Skeletal muscle cell (primary cell): Measurements from ENCODE around the gene HSPB1.
"Not testable (repeated sequence)": the region's sequence is repeated elsewhere in the genome, so short reads cannot be mapped to it uniquely, and the experiment has no call there.

Experiments
- DNase-seq: peaks from one replicate; pipeline ENCODE4 v3.0.0-alpha.2; 2010; ENCODE audit warnings: low read depth
- H3K4me3 ChIP-seq: 2 replicates; pipeline ENCODE4 v1.5.1; 2011; ENCODE audit warnings: low read depth, mild to moderate bottlenecking, control low read depth, low read length, moderate library complexity

Gene HSPB1

DNA sequence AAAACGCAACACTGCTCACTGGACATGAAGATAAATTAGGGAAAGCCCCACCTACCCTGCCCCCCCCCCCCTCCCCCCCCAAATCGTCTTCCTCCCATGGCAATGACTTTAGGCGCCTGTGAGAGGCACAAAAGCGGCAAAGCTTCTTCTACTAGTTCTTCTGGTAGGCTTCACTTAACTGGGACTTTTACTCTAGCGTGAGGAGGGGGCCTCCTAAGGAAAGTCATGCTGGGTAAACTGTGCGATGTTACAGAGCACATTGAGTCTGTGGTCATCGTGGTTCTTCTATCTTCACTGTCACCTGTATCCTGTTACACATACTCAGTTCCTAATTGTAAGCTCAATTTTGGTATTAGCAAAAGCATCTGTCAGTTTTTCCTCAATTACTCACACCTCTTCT, 25.1 kb downstream of the HSPB1 start:
- H3K4me3 ChIP-seq: no peak overlapping the region
- DNase-seq: no peak

GRCh38 chr7:76328389-76328788, 25.9 kb downstream of the HSPB1 start:
- no peak overlapping the region for H3K4me3 ChIP-seq
- DNase-seq: no peak

DNA sequence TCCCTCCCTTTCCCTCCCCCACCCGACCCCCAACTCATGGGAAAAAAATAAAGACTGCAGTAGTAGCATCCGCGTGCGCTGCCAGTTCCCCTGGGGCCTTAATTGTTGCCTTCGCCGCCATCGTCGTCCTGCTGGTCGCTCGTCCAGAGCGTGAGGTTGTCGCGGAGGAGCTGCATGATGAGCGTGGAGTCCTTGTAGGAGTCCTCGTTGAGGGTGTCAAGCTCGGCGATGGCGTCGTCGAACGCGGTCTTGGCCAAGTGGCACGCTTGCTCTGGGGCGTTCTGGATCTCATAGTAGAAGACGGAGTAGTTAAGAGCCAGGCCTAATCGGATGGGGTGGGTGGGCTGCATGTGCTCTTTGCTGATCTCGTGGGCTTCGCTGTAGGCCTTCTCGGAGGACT, 27.0 kb downstream of the HSPB1 start:
- no peak overlapping the region for H3K4me3 ChIP-seq
- no peak for DNase-seq

- DNase-seq: no peak
- no peak overlapping the region for H3K4me3 ChIP-seq
Measured at GRCh38 chr7:76330261-76330660, 27.8 kb downstream of the HSPB1 start.

DNA sequence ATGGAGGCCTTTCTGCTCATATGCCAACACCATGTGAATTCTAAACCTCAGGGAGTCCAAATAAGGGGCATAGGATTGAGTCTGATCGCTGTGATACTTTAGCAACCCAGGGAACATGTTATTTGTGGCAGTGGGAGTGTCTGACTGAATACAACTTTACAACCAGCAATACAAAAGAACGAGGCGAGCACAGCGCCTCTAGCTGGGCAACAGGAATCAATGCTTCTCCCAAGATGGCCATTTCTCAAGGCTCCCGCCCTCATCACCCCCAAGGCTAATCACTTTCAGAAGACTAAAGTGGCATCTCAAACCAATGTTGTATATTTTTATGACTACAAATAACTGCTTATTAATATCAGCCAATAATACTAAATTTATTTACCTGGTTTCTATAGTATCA, 28.2 kb downstream of the HSPB1 start:
- DNase-seq: no peak
- H3K4me3 ChIP-seq: no peak overlapping the region

DNA sequence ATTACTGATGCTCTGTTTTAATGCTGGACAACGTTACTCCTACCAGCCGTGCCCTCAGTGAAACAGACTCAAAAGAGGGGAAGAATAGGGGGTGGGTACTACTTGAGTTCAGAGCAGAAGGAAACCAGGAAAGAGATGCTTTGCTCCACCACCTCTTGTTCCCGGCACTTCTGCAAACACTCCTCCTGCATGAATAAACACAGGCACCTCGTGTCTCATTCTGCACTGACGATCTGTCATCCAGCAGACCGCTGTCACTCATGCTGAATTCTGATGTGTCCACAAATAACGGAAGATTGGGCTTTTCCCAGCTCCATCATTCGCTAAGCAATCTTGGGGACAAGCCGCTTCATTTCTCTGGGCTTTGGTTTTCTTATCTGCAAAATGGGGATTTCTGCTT, 29.6 kb downstream of the HSPB1 start:
- no peak overlapping the region for H3K4me3 ChIP-seq

DNA sequence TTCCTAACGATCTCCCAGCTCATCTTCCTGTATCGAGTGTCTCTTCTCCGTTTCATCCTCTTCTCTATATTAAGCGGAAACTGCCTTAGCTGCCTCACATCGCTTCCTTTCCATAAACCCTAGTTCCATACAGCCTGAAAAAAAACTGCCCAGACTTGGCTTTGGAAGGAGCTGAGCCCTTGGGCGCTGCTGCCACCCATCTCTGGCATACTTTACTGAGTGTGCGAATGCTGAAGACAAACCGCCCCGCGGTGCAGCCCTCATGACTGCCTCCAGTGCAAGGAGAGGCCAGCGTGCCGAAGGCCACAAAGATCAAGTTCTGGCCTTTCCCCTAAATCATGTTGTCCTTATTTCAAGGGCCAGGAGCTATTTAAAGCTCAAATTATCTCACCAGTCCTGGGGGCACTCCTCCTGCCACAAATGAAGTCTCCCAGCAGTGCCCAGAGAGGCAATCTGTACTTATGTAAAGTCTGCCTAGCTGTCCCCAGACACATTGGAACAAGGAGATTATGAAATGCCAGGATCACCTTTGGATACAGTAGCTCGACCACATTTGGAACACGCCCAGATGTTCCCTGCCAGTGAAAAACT, 31.1 kb downstream of the HSPB1 start:
- H3K4me3 ChIP-seq: no peak overlapping the region
- DNase-seq: no peak

More for the DNA sequence above, 29.6 kb downstream of the HSPB1 start:
- no peak for DNase-seq

- no peak for DNase-seq
- H3K4me3 ChIP-seq: no peak overlapping the region
Measured at GRCh38 chr7:76334320-76334967, 32.0 kb downstream of the HSPB1 start.

GRCh38 chr7:76335417-76335816, 32.9 kb downstream of the HSPB1 start:
- H3K4me3 ChIP-seq, DNase-seq: not testable (repeated sequence)

DNA sequence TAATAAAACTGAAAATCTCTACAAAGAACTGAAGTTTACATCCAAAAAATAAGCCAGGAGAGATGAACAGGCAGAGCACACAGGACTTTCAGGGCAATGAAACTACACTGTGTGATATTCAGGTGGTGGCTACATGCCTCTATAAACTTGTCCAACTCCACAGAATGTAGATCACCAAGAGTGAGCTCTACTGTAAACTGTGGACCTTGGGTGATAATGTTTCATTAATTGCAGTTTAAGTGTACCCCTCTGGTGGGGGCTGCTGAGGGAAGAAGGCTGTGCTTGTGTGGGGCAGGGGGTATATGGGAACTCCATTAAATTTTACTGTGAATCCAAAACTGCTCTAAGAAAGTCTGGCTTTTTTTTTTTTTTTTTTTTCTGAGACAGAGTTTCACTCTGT, 33.6 kb downstream of the HSPB1 start:
- no peak overlapping the region for H3K4me3 ChIP-seq
- no peak for DNase-seq

GRCh38 chr7:76337147-76337546, 34.7 kb downstream of the HSPB1 start:
- H3K4me3 ChIP-seq: no peak overlapping the region
- no peak for DNase-seq

DNA sequence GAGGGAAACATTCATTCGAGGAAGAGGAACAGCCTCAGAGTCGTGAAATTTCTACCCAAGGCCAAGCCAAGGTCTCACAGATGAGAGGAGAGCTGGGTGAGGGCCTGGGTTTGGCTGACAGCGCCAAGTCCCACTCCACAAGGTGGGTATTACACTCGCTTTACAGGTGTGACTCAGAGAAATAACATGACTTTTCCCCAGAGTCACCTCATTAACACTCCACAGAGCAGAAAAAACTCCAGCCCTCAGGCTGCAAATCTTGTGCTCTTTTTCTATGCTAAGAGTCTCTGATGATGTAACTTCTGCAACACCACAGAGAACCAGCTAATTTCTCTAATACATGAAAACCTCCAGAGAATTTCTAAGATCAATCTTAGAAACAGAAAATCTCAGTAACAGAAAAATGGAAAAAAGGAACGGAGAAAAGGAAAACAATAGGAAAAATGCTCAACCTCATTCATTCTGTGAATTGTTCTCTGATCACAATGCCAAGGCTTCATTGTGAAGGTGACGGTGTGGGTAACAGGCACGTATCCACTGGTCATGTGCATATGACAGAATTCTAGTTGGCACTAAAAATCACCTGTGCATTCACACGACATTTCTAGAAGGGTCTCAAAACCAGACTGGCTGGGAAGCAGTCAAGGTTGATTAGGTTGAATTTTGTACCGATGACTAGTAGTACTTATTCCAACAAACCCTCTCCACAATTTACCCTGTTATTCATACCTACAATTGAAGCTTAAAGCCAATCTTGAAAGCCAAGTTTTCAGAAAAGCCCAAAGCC, 36.0 kb downstream of the HSPB1 start:
- H3K4me3 ChIP-seq: no peak overlapping the region
- DNase-seq: no peak

GRCh38 chr7:76340617-76341131, 38.2 kb downstream of the HSPB1 start:
- DNase-seq: peak; percentile 36
- no peak overlapping the region for H3K4me3 ChIP-seq

DNA sequence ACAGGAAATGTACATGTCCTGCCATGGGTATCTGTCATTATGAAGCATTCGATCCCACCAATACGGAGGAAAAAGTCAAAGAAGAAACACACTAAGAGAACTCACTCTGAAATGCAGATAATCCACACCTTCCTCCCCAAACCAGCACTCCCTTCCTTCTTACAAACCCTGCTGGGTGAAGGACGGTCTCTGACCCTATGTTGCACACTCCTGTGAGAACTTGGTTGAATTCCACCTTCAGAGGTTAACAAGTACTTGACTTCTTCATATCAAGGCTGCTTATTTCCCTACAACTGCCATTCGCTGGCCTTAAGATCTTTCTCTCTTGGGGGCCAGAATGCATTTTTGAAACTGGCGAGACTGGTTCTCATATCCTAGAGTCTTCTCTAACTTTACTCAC, 39.7 kb downstream of the HSPB1 start:
- H3K4me3 ChIP-seq: no peak overlapping the region
- no peak for DNase-seq

DNA sequence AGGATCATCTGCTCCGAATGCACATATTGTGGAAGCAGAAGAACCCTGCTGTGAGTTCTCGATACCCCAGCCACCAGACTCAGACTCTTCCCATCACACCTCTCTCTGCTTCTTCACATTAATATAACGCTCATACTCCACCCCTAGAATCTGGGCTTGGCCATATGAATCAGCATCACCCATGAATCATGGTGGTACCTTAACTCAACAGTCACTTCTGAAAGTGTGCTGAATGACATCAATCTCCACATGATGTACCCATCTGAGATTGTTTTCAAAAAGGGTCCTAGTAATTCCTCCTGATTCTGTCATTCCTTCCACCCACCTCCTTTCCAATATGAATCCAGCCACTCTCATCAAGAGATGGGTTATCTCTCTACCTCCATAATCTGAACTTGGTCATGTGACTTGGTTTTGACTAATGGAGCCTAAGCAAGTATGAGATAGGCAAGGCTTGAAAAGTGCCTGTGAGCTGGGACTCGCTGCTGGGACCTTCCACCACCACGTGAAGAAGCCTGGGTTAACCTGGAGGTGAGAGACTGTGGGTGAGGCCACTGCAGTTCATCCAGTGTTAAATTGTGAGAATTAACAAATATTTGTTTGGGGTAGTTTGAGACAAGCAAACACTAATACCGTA, 40.9 kb downstream of the HSPB1 start:
- no peak for DNase-seq
- H3K4me3 ChIP-seq: no peak overlapping the region

GRCh38 chr7:76343931-76344321, 41.5 kb downstream of the HSPB1 start:
- DNase-seq: no peak
- no peak overlapping the region for H3K4me3 ChIP-seq

- DNase-seq: no peak
Measured at GRCh38 chr7:76346097-76346496, 43.6 kb downstream of the HSPB1 start.

DNA sequence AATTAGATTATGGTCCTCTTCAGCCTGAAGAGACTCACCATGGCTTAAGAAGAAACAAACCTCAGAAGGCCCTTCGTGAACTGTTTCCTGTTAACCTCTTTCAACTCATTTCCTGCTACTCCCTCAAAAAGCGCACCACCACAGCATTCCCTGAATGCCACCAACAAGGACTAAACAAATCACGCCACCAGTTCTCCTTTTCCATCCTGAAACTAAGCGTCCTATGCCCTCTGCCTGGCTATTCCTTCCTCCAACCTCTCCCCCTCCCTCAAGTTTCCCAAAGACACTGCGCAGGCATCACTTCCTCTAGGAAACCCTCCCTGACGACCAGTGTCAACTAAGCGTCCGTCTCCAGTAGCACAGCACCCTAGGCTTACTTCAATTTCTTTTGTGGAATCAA, 44.3 kb downstream of the HSPB1 start:
- no peak overlapping the region for H3K4me3 ChIP-seq
- DNase-seq: no peak

More at GRCh38 chr7:76346097-76346496, 43.6 kb downstream of the HSPB1 start:
- H3K4me3 ChIP-seq: no peak overlapping the region

DNA sequence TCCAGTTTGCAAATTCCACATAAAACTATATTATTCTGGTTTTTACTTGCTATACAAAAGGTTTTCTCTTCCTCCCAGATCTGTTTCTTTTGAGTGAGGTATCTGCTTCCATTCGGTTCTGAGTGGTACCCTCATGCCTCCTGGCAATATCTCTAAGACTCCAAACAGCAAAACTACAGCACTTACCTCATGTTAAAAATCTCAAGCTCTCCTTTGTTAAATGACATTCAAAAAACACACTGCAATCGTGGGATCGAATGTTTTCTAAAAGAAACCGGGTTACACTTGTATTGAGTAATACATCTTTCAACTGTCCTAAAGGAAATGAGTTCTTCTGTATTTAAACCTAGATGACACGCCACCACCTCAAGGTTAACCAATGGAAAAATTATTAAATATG, 45.2 kb downstream of the HSPB1 start:
- no peak overlapping the region for H3K4me3 ChIP-seq

GRCh38 chr7:76349313-76349885, 46.9 kb downstream of the HSPB1 start:
- DNase-seq: no peak
- no peak overlapping the region for H3K4me3 ChIP-seq

More for the DNA sequence above, 45.2 kb downstream of the HSPB1 start:
- DNase-seq: no peak
